Measurements from ENCODE around the gene OTOGL. TPM values are rescaled to one million over a fixed set of nuclear protein-coding genes. Genes with fewer than 3 reads are reported as not detected.

OTOGL gene
- total RNA-seq, 1 donor from 2014 or later: not detected

DNA sequence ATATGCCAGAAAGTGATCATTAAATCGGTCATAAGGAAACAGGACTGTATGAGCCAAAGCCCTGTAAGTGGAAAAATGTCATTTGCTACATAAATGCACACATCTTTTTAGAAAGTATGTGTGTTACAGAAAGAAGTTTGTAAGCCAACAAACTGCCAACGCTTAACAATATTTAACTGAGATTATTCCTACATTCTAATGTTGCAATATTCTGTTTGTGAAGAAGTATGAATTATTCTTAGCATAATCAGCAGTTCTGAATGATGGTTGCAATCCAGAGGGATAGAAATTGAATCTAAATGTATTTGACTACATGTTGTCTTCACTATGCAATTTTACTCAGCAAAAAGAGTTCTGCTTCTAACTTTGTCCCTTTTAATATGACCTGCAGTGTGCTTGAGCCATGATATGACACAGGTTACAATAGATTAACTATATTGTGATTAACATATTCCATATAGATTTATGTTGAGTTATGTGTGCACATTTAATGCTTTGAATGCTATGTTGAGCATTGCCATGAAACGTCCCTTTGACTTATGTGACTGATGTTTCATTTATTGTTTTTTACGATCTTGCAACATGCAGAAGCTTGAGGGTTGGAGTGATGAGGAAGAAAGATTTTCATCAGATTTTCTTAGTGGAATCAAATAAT lies 277.9 kb downstream of the OTOGL start:
- ATAC-seq (ENCODE audit: low read depth) (no peak), DNase-seq (no peak)
- H3K27me3 Mint-ChIP-seq: no peaks in the 10 kb centered on the region
- TF ChIP-seq, protein P1, sequence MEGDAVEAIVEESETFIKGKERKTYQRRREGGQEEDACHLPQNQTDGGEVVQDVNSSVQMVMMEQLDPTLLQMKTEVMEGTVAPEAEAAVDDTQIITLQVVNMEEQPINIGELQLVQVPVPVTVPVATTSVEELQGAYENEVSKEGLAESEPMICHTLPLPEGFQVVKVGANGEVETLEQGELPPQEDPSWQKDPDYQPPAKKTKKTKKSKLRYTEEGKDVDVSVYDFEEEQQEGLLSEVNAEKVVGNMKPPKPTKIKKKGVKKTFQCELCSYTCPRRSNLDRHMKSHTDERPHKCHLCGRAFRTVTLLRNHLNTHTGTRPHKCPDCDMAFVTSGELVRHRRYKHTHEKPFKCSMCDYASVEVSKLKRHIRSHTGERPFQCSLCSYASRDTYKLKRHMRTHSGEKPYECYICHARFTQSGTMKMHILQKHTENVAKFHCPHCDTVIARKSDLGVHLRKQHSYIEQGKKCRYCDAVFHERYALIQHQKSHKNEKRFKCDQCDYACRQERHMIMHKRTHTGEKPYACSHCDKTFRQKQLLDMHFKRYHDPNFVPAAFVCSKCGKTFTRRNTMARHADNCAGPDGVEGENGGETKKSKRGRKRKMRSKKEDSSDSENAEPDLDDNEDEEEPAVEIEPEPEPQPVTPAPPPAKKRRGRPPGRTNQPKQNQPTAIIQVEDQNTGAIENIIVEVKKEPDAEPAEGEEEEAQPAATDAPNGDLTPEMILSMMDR (IDR thresholded peaks at IDR 0.05): no peak
- no peaks in the 10 kb centered on the region for H3K36me3 Mint-ChIP-seq (ENCODE audit: low read depth)
- no peaks in the 10 kb centered on the region for H3K9me3 Mint-ChIP-seq
- intact Hi-C loops (cut with micrococcal nuclease): no loop called here
- no peak overlapping the region for H3K27ac Mint-ChIP-seq
- H3K4me3 Mint-ChIP-seq: no peak overlapping the region
- ChIA-PET POLR2A (no interaction called here), CTCF (no interaction called here)
- no peaks in the 10 kb centered on the region for H3K4me1 Mint-ChIP-seq

DNA sequence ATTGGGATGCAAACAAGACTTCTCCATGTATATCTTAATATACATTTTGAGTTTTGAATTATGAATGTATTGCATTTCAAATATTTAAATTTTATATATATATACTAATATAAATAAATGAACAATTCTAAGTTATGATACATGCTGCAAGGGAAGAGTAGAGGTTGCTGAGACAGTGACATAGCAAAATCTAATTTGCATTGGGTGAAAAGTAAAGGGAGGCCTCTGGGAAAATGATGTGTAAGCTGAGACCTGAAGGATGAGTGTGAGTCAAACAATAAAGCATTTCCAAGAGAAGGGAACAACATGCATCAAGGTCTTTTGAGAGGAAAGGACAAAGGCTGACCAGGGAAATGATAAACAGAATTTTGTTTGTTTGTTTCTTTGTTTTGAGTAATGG lies 281.8 kb downstream of the OTOGL start:
- POLR2A ChIA-PET: no interaction called here
- intact Hi-C loops (cut with micrococcal nuclease): no loop called here
- no peak overlapping the region for H3K27ac Mint-ChIP-seq
- ATAC-seq (ENCODE audit: low read depth) (no peak), DNase-seq (no peak)
- no peaks in the 10 kb centered on the region for H3K4me1 Mint-ChIP-seq
- TF ChIP-seq, protein P1 (IDR thresholded peaks at IDR 0.05): no peak
- H3K9me3 Mint-ChIP-seq: no peaks in the 10 kb centered on the region
- CTCF ChIA-PET: no interaction called here
- no peaks in the 10 kb centered on the region for H3K36me3 Mint-ChIP-seq (ENCODE audit: low read depth)
- no peaks in the 10 kb centered on the region for H3K27me3 Mint-ChIP-seq
- no peak overlapping the region for H3K4me3 Mint-ChIP-seq

DNA sequence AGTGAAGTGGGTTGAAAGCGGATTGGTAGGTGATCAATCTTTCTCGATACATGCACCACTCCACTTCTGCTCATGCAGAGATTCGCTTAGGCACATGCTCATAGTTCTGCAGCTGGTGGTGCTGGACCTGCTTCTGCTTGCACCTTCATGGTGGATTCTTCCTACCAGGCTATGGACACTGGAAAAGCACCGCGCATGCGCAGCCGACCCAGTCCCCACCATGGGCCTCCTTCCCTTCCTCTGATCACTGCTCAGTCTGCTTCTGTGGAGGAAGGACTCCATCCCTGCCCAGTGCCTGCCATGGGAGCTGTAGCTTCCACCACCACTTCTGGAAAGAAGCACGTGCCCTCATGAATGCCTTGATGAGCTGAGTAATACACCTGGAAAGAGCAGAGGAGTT lies 282.9 kb downstream of the OTOGL start:
- ATAC-seq (ENCODE audit: low read depth) (no peak), DNase-seq (no peak)
- no peak overlapping the region for H3K27ac Mint-ChIP-seq
- H3K36me3 Mint-ChIP-seq (ENCODE audit: low read depth): no peaks in the 10 kb centered on the region
- no peaks in the 10 kb centered on the region for H3K9me3 Mint-ChIP-seq
- ChIA-PET POLR2A (no interaction called here), CTCF (no interaction called here)
- TF ChIP-seq, protein P1 (IDR thresholded peaks at IDR 0.05): no peak
- no peaks in the 10 kb centered on the region for H3K27me3 Mint-ChIP-seq
- no peaks in the 10 kb centered on the region for H3K4me1 Mint-ChIP-seq
- H3K4me3 Mint-ChIP-seq: no peak overlapping the region
- intact Hi-C loops (cut with micrococcal nuclease): no loop called here

DNA sequence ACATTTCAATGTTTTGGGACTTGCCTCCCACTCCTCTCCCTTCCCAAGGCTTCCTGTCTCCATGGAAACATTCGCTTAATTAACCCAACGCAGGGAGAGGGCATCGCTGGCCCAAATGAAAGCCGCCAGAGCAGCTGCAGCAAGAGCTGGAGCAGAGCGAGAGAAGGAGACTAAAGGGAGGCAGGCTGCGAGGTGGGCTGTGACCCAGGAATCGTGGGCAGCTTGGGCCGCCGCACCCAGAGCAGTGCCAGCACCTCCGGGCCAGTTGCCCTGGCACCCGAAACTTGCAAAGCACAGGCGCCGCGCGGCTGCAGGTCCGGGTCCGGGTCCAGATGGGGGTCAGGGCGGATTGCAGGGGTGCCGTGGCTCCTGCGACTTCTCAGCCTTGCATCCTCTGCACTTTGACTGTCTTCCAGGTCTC lies 301.2 kb downstream of the OTOGL start:
- ATAC-seq (ENCODE audit: low read depth) (no peak), DNase-seq (no peak)
- ChIA-PET CTCF (no interaction called here), POLR2A (no interaction called here)
- TF ChIP-seq, protein P1 (IDR thresholded peaks at IDR 0.05): no peak
- intact Hi-C loops (cut with micrococcal nuclease): no loop called here
- Mint-ChIP-seq H3K36me3 (ENCODE audit: low read depth) (no peaks in the 10 kb centered on the region), H3K27me3 (peaks cover 8% of the 10 kb centered on the region), H3K27ac (no peak overlapping the region), H3K9me3 (peaks cover 2% of the 10 kb centered on the region), H3K4me3 (no peak overlapping the region), H3K4me1 (no peaks in the 10 kb centered on the region)

DNA sequence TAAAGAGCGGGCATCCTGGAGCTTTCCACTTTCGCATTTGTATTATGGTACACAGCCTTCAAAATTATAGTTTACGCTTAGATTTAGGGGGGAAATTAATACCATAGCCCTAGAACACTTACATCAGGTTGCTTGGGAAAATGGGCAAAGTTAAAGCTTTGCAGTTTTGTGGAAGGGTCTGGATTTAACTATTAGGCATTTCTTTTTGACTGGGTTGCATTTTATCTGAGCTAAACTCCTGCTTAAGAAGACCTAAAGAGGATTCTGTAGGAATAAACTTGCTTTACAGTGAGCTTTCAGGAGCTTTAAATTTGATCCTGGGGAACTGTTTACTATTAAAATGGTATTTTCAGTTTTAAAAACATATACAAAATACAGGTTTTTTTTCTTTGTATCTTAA lies 301.9 kb downstream of the OTOGL start:
- CTCF ChIA-PET: no interaction called here
- POLR2A ChIA-PET: no interaction called here

More for the DNA sequence above, 301.9 kb downstream of the OTOGL start:
- Mint-ChIP-seq H3K4me3 (no peak overlapping the region), H3K27ac (no peak overlapping the region), H3K27me3 (peaks cover 8% of the 10 kb centered on the region), H3K4me1 (no peaks in the 10 kb centered on the region), H3K36me3 (ENCODE audit: low read depth) (no peaks in the 10 kb centered on the region), H3K9me3 (no peaks in the 10 kb centered on the region)
- intact Hi-C loops (cut with micrococcal nuclease): no loop called here
- no peak for ATAC-seq (ENCODE audit: low read depth)
- TF ChIP-seq, protein P1 (IDR thresholded peaks at IDR 0.05): no peak
- no peak for DNase-seq

All from activated B cell treated with CpG ODN at 0.5 μM for 24 hours (primary cell).